ENCODE measurements around the gene DTX4.

DTX4 gene

DNA sequence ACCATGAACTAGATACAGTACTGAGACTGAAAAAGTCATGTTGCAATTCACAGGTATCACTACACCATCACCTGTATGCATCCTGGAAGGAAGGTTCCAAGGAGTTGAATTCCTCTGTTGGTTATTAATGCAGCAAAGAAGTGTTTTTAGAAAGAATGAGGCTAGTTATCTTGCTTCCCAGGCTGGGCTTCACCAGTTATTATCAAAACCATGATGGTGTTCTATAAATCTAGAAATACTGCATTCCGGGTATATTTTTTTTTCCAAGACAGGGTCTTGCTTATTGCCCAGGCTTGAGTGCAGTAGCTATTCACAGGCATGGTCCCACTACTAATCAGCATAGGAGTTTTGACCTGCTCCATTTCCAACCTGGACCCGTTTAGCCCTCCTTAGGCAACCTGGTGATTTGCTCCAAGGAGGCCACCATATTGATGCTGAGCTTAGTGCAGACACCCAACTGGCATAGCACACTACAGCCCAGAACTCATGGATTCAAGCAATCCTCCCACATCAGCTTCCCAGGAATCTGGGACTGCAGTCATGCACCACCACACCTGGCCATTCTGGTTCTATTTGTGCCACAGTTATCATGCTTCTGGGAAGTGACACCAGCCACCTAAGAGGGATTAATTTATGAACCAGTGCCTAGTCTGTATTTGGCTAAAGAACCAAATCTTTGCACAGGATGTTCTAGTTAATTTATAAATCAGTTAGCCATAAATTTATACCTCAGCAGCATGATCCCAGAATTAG lies 42.4 kb downstream of the DTX4 start:
- DNase-seq = no peak
- Mint-ChIP-seq H3K27ac (no peak overlapping the region), H3K9me3 (no peaks in the 10 kb centered on the region), H3K4me3 (no peak overlapping the region), H3K4me1 (no peaks in the 10 kb centered on the region), H3K27me3 (ENCODE audit: low read depth, poor library complexity) (peaks cover 4% of the 10 kb centered on the region), H3K36me3 (ENCODE audit: low read depth) (no peaks in the 10 kb centered on the region)
- TF ChIP-seq, protein P1, sequence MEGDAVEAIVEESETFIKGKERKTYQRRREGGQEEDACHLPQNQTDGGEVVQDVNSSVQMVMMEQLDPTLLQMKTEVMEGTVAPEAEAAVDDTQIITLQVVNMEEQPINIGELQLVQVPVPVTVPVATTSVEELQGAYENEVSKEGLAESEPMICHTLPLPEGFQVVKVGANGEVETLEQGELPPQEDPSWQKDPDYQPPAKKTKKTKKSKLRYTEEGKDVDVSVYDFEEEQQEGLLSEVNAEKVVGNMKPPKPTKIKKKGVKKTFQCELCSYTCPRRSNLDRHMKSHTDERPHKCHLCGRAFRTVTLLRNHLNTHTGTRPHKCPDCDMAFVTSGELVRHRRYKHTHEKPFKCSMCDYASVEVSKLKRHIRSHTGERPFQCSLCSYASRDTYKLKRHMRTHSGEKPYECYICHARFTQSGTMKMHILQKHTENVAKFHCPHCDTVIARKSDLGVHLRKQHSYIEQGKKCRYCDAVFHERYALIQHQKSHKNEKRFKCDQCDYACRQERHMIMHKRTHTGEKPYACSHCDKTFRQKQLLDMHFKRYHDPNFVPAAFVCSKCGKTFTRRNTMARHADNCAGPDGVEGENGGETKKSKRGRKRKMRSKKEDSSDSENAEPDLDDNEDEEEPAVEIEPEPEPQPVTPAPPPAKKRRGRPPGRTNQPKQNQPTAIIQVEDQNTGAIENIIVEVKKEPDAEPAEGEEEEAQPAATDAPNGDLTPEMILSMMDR (IDR thresholded peaks at IDR 0.05) = no peak

- no peak overlapping the region for H3K27ac Mint-ChIP-seq
- TF ChIP-seq, protein P1 (IDR thresholded peaks at IDR 0.05) = no peak
- no peak for DNase-seq
- no peaks in the 10 kb centered on the region for H3K36me3 Mint-ChIP-seq (ENCODE audit: low read depth)
- no peaks in the 10 kb centered on the region for H3K4me1 Mint-ChIP-seq
- H3K4me3 Mint-ChIP-seq = no peak overlapping the region
- H3K9me3 Mint-ChIP-seq = no peaks in the 10 kb centered on the region
- peaks cover 4% of the 10 kb centered on the region for H3K27me3 Mint-ChIP-seq (ENCODE audit: low read depth, poor library complexity)
Measured at GRCh38 chr11:59216641-59217564, 45.0 kb downstream of the DTX4 start.

- Mint-ChIP-seq H3K36me3 (ENCODE audit: low read depth) (no peaks in the 10 kb centered on the region), H3K27ac (no peak overlapping the region), H3K27me3 (ENCODE audit: low read depth, poor library complexity) (peaks cover 4% of the 10 kb centered on the region), H3K4me1 (no peaks in the 10 kb centered on the region), H3K4me3 (no peak overlapping the region), H3K9me3 (no peaks in the 10 kb centered on the region)
- DNase-seq = no peak
- TF ChIP-seq, protein P1 (IDR thresholded peaks at IDR 0.05) = no peak
Measured at GRCh38 chr11:59218319-59218718, 46.4 kb downstream of the DTX4 start.

- no peak for DNase-seq
- Mint-ChIP-seq H3K4me3 (no peak overlapping the region), H3K4me1 (no peaks in the 10 kb centered on the region), H3K9me3 (no peaks in the 10 kb centered on the region), H3K27ac (no peak overlapping the region), H3K36me3 (ENCODE audit: low read depth) (no peaks in the 10 kb centered on the region), H3K27me3 (ENCODE audit: low read depth, poor library complexity) (peaks cover 4% of the 10 kb centered on the region)
- TF ChIP-seq, protein P1 (IDR thresholded peaks at IDR 0.05) = no peak
Measured at GRCh38 chr11:59218893-59219292, 47.0 kb downstream of the DTX4 start.

DNA sequence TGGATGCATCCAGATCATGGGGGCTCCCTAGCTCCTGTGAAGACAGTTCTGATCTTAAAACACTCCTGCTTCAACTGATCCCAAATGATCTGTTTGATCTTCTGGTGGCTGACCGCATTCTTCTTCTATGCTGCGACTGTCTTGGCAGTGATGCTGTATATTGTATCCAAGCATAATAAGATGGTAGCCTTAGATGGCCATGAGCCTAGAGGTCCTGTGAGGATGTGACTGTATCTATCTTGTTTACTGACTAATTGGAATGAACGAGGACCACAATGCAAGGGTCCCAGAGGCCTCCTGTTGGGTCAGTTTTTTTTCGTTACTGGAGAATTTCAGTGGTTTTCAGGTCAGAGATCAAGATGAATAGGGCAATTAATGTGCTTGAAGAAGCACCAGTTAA lies 47.9 kb downstream of the DTX4 start:
- Mint-ChIP-seq H3K4me3 (no peak overlapping the region), H3K27ac (no peak overlapping the region), H3K36me3 (ENCODE audit: low read depth) (no peaks in the 10 kb centered on the region), H3K9me3 (no peaks in the 10 kb centered on the region), H3K27me3 (ENCODE audit: low read depth, poor library complexity) (no peaks in the 10 kb centered on the region), H3K4me1 (no peaks in the 10 kb centered on the region)
- DNase-seq = no peak
- TF ChIP-seq, protein P1 (IDR thresholded peaks at IDR 0.05) = no peak
